Measurements from ENCODE around the gene ZNF185.

Gene ZNF185

GRCh38 chrX:152912106-152912505, 14.2 kb downstream of the ZNF185 start:
- TF ChIP-seq FOXM1 (IDR thresholded peaks at IDR 0.05; ENCODE audit: borderline replicate concordance) (no peak), FOXA1 (IDR thresholded peaks at IDR 0.05) (no peak), FOXK2 (IDR thresholded peaks at IDR 0.05) (no peak), NFRKB (IDR thresholded peaks at IDR 0.05) (no peak), SP1 (IDR thresholded peaks at IDR 0.05) (no peak), ELF4 (IDR thresholded peaks at IDR 0.05) (no peak), PKNOX1 (IDR thresholded peaks at IDR 0.05) (no peak), ARNT (IDR thresholded peaks at IDR 0.05) (no peak)
- CTCF ChIA-PET: interaction anchor here (1.3 to 2.0 kb wide), 2 partner anchors 8 to 17 kb away, joined by 3 to 5 read pairs; no protein-coding TSS in a partner anchor
- POLR2A ChIA-PET: interaction anchor here (1.3 kb wide), 1 partner anchor 29 kb away, joined by 5 read pairs; no protein-coding TSS in a partner anchor
- peak; percentile 39 for DNase-seq (ENCODE audit: extremely low spot score)

GRCh38 chrX:152912641-152913040, 14.8 kb downstream of the ZNF185 start:
- ChIA-PET POLR2A (interaction anchor here (1.3 kb wide), 1 partner anchor 29 kb away, joined by 5 read pairs; no protein-coding TSS in a partner anchor), CTCF (interaction anchor here (1.2 to 2.0 kb wide), 4 partner anchors 7 to 18 kb away, joined by 3 to 9 read pairs (median 5); no protein-coding TSS in a partner anchor)
- no peak for TF ChIP-seq CTBP1 (IDR thresholded peaks at IDR 0.05; ENCODE audit: borderline replicate concordance)
- DNase-seq (ENCODE audit: extremely low spot score): no peak

- POLR2A ChIA-PET: interaction anchor here (1.3 kb wide), 1 partner anchor 28 kb away, joined by 5 read pairs; no protein-coding TSS in a partner anchor
- CTCF ChIA-PET: interaction anchor here (1.2 to 2.0 kb wide), 3 partner anchors 8 to 13 kb away, joined by 5 to 9 read pairs (median 5); no protein-coding TSS in a partner anchor
- TF ChIP-seq FOXM1 (IDR thresholded peaks at IDR 0.05; ENCODE audit: borderline replicate concordance) (no peak), TARDBP (IDR thresholded peaks at IDR 0.05) (no peak), PKNOX1 (IDR thresholded peaks at IDR 0.05) (no peak), ZNF384 (IDR thresholded peaks at IDR 0.05) (no peak), FOXA1 (IDR thresholded peaks at IDR 0.05) (no peak), ARNT (IDR thresholded peaks at IDR 0.05) (no peak), ELF4 (IDR thresholded peaks at IDR 0.05) (no peak), NFRKB (IDR thresholded peaks at IDR 0.05) (no peak), L3MBTL2 (conservative IDR thresholded peaks at IDR 0.05) (no peak), SUZ12 (IDR thresholded peaks at IDR 0.05) (no peak), FOXK2 (IDR thresholded peaks at IDR 0.05) (no peak), BHLHE40 (IDR thresholded peaks at IDR 0.05; ENCODE audit: borderline replicate concordance) (no peak)
- no peak for DNase-seq (ENCODE audit: extremely low spot score)
Observed at GRCh38 chrX:152913346-152913745, 15.5 kb downstream of the ZNF185 start.

DNA sequence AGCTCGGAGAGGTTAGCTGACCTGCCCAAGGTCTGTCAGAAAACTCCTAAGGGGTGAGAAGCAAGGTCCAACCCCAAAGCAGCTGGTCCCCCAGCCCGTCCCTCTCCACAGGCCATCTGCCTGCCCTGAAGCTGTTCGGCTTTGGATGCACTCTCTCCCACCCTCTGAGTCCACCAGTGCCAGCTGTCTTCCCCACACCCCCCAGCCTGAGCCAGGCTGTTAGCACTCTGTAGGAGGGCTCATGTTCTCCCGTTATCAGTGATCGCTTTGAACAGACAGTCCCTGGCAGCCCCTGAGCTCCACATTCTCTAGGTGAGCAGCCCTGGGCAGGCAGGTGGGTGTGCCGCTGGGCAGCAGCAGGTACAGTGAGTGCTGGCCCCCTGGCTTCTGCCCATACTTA, 16.0 kb downstream of the ZNF185 start:
- TF ChIP-seq ARNT (IDR thresholded peaks at IDR 0.05) (no peak), FOXM1 (IDR thresholded peaks at IDR 0.05; ENCODE audit: borderline replicate concordance) (no peak), PKNOX1 (IDR thresholded peaks at IDR 0.05) (no peak), ELF4 (IDR thresholded peaks at IDR 0.05) (no peak), NFRKB (IDR thresholded peaks at IDR 0.05) (no peak), L3MBTL2 (conservative IDR thresholded peaks at IDR 0.05) (no peak), CTBP1 (IDR thresholded peaks at IDR 0.05; ENCODE audit: borderline replicate concordance) (no peak), FOXA1 (IDR thresholded peaks at IDR 0.05) (no peak), HDGF (IDR thresholded peaks at IDR 0.05; ENCODE audit: borderline replicate concordance) (no peak)
- ChIA-PET POLR2A (no interaction called here), CTCF (interaction anchor here (1.2 to 2.0 kb wide), 3 partner anchors 9 to 13 kb away, joined by 5 to 9 read pairs (median 5); no protein-coding TSS in a partner anchor)
- DNase-seq (ENCODE audit: extremely low spot score): no peak

DNA sequence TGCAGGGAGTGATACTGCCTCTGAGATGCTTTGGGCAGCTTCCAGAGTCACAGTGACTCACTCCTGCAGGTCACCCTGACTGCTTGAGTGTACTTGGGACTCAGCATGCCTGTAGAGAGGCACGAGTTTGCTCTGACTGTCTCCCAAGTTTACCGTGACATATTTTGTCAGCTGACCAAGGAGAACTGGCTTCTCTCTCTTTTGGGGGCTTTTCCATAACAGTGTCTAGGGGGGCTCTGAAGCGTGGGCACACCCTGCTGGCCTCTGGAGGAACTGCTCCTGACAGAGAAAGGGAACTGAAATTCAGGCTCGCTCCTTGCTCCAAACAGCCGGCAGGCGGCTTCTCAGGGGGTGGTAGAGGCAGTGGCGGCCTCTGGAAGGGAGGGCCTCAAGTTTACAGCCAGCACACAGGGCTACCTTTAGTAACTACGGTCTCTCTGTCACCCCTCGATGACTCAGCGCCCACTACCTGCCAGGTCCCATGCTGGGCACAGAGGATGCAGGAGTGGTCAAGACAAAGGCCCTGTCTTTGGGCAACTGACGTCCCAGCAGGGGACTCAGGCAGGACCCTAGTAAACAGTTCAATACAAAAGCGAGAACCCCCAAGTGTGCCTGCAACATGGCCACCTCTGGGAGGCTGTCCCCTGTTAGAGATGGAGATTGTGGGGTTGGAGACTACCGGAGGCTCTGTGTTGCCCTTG, 17.8 kb downstream of the ZNF185 start:
- CTCF ChIA-PET: interaction anchor here (0.9 to 2.1 kb wide), 4 partner anchors 10 to 23 kb away, joined by 3 to 9 read pairs (median 4); no protein-coding TSS in a partner anchor
- DNase-seq (ENCODE audit: extremely low spot score): peak; percentile 83
- TF ChIP-seq ARNT (IDR thresholded peaks at IDR 0.05) (no peak), TARDBP (IDR thresholded peaks at IDR 0.05) (no peak), SP1 (IDR thresholded peaks at IDR 0.05) (no peak), CTBP1 (IDR thresholded peaks at IDR 0.05; ENCODE audit: borderline replicate concordance) (no peak)
- POLR2A ChIA-PET: interaction anchor here (0.8 kb wide), 1 partner anchor 9 kb away, joined by 3 read pairs; no protein-coding TSS in a partner anchor

- CTCF ChIA-PET: interaction anchor here (1.5 kb wide), 1 partner anchor 8 kb away, joined by 11 read pairs; no protein-coding TSS in a partner anchor
- DNase-seq (ENCODE audit: extremely low spot score): no peak
- no peak for TF ChIP-seq CTBP1 (IDR thresholded peaks at IDR 0.05; ENCODE audit: borderline replicate concordance)
- TF ChIP-seq NFRKB (IDR thresholded peaks at IDR 0.05): no peak
- TF ChIP-seq FOXK2 (IDR thresholded peaks at IDR 0.05): no peak
- TF ChIP-seq LEF1 (IDR thresholded peaks at IDR 0.05; ENCODE audit: borderline replicate concordance): no peak
- POLR2A ChIA-PET: interaction anchor here (1.2 kb wide), 1 partner anchor 18 kb away, joined by 3 read pairs; no protein-coding TSS in a partner anchor
Observed at GRCh38 chrX:152917656-152918579, 20.1 kb downstream of the ZNF185 start.

Data from HEK293T (cell line).